Ovary (tissue), 3 donors: ENCODE data around the gene TNFRSF13B.

Experiments used
- CTCF ChIP-seq, 3 donors: fragments of 450-650 bp in 2 of 3; fragments of 200-600 bp in 1 of 3; IDR thresholded peaks; one replicate each; pipeline versions ENCODE4 v1.5.1 to v1.8.0; 2016 to 2022; ENCODE audit warnings: antibody characterized with exemption in 3 of 3, mild to moderate bottlenecking in 1 of 3
- POLR2A ChIP-seq: fragments of 450-650 bp; IDR thresholded peaks from one replicate; pipeline ENCODE4 v1.6.1; 2017; ENCODE audit warnings: antibody characterized with exemption, mild to moderate bottlenecking, moderate library complexity
- donor health status: DM: no; HTN: no; CAD: no.

GRCh38 chr17:16995930-16996329, 24.0 kb upstream of the TNFRSF13B start:
- TF ChIP-seq CTCF (IDR thresholded peaks at IDR 0.05) (no peak), POLR2A (no peak)
